IMR-90 (cell line): Measurements from ENCODE around the gene TRIM46. TPM values are rescaled to one million over a fixed set of nuclear protein-coding genes. Genes with fewer than 3 reads are reported as not detected.
"Not testable (repeated sequence)": the region's sequence is repeated elsewhere in the genome, so short reads cannot be mapped to it uniquely, and the experiment has no call there.

Experiments
- ATAC-seq: fragments of 200-7000 bp; cut with Tn5 transposase; 2 replicates; pipeline ENCODE4 v1.9.1; 2020; ENCODE audit warnings: low read depth, mild to moderate bottlenecking, moderate library complexity
- BruUV-seq: library from RNA; stranded (reverse); fragments of 400-500 nt; replicated peaks from 2 replicates; lab custom pipeline; 2021; lab: Mats Ljungman, UMichigan
- CTCF ChIA-PET: fragments of 300-600 bp; formaldehyde crosslinking; extraction: SDS; loops from one replicate; lab custom pipeline; 2021; ENCODE audit warnings: antibody characterized with exemption; lab: Yijun Ruan, JAX
- POLR2A ChIA-PET: fragments of 300-600 bp; sonication (Branson Sonifier 250); formaldehyde crosslinking; loops from one replicate; lab custom pipeline; 2022; ENCODE audit warnings: antibody characterized with exemption; ENCODE audit not compliant: unreplicated experiment; lab: Charles Lee
- DNase-seq: peaks from one replicate; pipeline ENCODE4 v3.0.0; 2013
- H2AFZ ChIP-seq: replicated peaks from 2 replicates; pipeline ENCODE3; 2013; ENCODE audit warnings: low read length, mild to moderate bottlenecking; ENCODE audit not compliant: poor library complexity
- H2AK5ac ChIP-seq: 2 replicates; pipeline ENCODE4 v1.6.1; 2013; ENCODE audit warnings: low read depth, low read length, inconsistent platforms
- H2AK9ac ChIP-seq: replicated peaks from 2 replicates; pipeline ENCODE3; 2013; ENCODE audit warnings: mild to moderate bottlenecking, low read depth, low read length, moderate library complexity; ENCODE audit not compliant: poor library complexity
- H2BK120ac ChIP-seq: 2 replicates; pipeline ENCODE4 v1.6.1; 2013; ENCODE audit warnings: low read depth, low read length, inconsistent platforms
- H2BK15ac ChIP-seq: 3 replicates; pipeline ENCODE4 v1.6.1; 2013; ENCODE audit warnings: low read depth, low read length, inconsistent platforms
- H2BK20ac ChIP-seq: 2 replicates; pipeline ENCODE4 v1.6.1; 2013; ENCODE audit warnings: low read depth, mild to moderate bottlenecking, inconsistent platforms, low read length, moderate library complexity
- H2BK5ac ChIP-seq: 2 replicates; pipeline ENCODE4 v1.6.1; 2013; ENCODE audit warnings: mild to moderate bottlenecking, low read depth, low read length, inconsistent platforms; ENCODE audit not compliant: poor library complexity, severe bottlenecking
- H3K14ac ChIP-seq: replicated peaks from 2 replicates; pipeline ENCODE4 v1.6.1; 2013; ENCODE audit warnings: low read depth, low read length, inconsistent platforms
- H3K18ac ChIP-seq: 2 replicates; pipeline ENCODE4 v1.6.1; 2013; ENCODE audit warnings: low read depth, low read length, control low read depth
- H3K23ac ChIP-seq: 2 replicates; pipeline ENCODE4 v1.6.1; 2013; ENCODE audit warnings: low read depth, low read length, inconsistent platforms
- H3K27ac ChIP-seq: 2 replicates; pipeline ENCODE4 v1.5.1; 2013; ENCODE audit warnings: mild to moderate bottlenecking, control low read depth, low read length; ENCODE audit not compliant: insufficient read depth
- H3K27me3 ChIP-seq: 2 replicates; pipeline ENCODE4 v1.6.1; 2013; ENCODE audit warnings: low read length; ENCODE audit not compliant: control insufficient read depth, insufficient read depth
- H3K36me3 ChIP-seq: 2 replicates; pipeline ENCODE4 v1.6.1; 2013; ENCODE audit warnings: low read length, mixed read lengths; ENCODE audit not compliant: control insufficient read depth, insufficient read depth
- H3K4ac ChIP-seq: 2 replicates; pipeline ENCODE4 v1.6.1; 2013; ENCODE audit warnings: low read depth, low read length, inconsistent platforms
- H3K4me1 ChIP-seq: 2 replicates; pipeline ENCODE4 v1.6.1; 2013; ENCODE audit warnings: low read length, mixed read lengths; ENCODE audit not compliant: control insufficient read depth, insufficient read depth
- H3K4me2 ChIP-seq: 2 replicates; pipeline ENCODE4 v1.6.1; 2013; ENCODE audit warnings: low read depth, mild to moderate bottlenecking, control low read depth, low read length, moderate library complexity
- H3K4me3 ChIP-seq: 2 replicates; pipeline ENCODE4 v1.5.1; 2013; ENCODE audit warnings: low read depth, mild to moderate bottlenecking, control low read depth, low read length, moderate library complexity; ENCODE audit not compliant: insufficient read depth
- H3K56ac ChIP-seq: 2 replicates; pipeline ENCODE4 v1.6.1; 2013; ENCODE audit warnings: low read length, inconsistent platforms; ENCODE audit not compliant: insufficient read depth; ENCODE audit errors: extremely low read depth
- H3K79me1 ChIP-seq, 2 experiments: 2 replicates each; pipeline ENCODE4 v1.6.1; 2013; ENCODE audit warnings: low read length in 2 of 2, inconsistent platforms in 1 of 2, low read depth in 1 of 2
- H3K9ac ChIP-seq: 2 replicates; pipeline ENCODE4 v1.6.1; 2013; ENCODE audit warnings: low read depth, low read length, control low read depth
- H3K9me1 ChIP-seq: 2 replicates; pipeline ENCODE4 v1.6.1; 2013; ENCODE audit warnings: low read length, inconsistent platforms; ENCODE audit not compliant: insufficient read depth
- H3K9me3 ChIP-seq: 2 replicates; pipeline ENCODE4 v1.6.1; 2013; ENCODE audit warnings: low read length; ENCODE audit not compliant: control insufficient read depth, insufficient read depth
- H4K20me1 ChIP-seq: 2 replicates; pipeline ENCODE4 v1.6.1; 2013; ENCODE audit warnings: low read length, inconsistent platforms; ENCODE audit not compliant: insufficient read depth
- H4K5ac ChIP-seq: 2 replicates; pipeline ENCODE4 v1.6.1; 2013; ENCODE audit warnings: mild to moderate bottlenecking, low read depth, low read length, control low read depth
- H4K8ac ChIP-seq, 2 experiments: 2 replicates each; pipeline ENCODE4 v1.6.1; 2013; ENCODE audit warnings: low read depth in 2 of 2, low read length in 2 of 2, control low read depth in 1 of 2, inconsistent platforms in 1 of 2
- H4K91ac ChIP-seq: 2 replicates; pipeline ENCODE4 v1.6.1; 2013; ENCODE audit warnings: low read depth, low read length, inconsistent platforms; ENCODE audit not compliant: insufficient read depth
- CTCF ChIP-seq: conservative IDR thresholded peaks from 2 replicates; pipeline ENCODE4 v1.5.1; 2012; ENCODE audit warnings: mild to moderate bottlenecking, low read depth, low read length, improper control_type of control experiment
- RFX5 ChIP-seq: IDR thresholded peaks from 2 replicates; pipeline ENCODE4 v1.8.0; 2012; ENCODE audit warnings: low read depth, mild to moderate bottlenecking, low read length, moderate library complexity
- WGBS, 2 experiments: methylation state at CpG; one replicate each; pipeline versions ENCODE4 v1.1.5 to v1.1.7; 2013; ENCODE audit warnings: missing lambda C conversion rate in 2 of 2; ENCODE audit not compliant: insufficient read length in 1 of 2; ENCODE audit errors: extremely low coverage in 2 of 2; 5-methylcytosine and 5-hydroxymethylcytosine counted together
- dilution Hi-C: fragments of 300-500 bp; cut with HindIII; formaldehyde crosslinking; loops from one replicate; pipeline ENCODE4 v1.14.3; 2018; ENCODE audit warnings: low sequenced_read_pairs; ENCODE audit not compliant: unreplicated experiment
- in situ Hi-C: fragments of 300-500 bp; cut with MboI; formaldehyde crosslinking; loops from 3 replicates; pipeline ENCODE4 v1.14.3; 2019; ENCODE audit warnings: low sequenced_read_pairs, inconsistent platforms, mixed read lengths
- intact Hi-C: fragments of 100-400 bp; cut with micrococcal nuclease; formaldehyde crosslinking; loops from 2 replicates; pipeline ENCODE4 v1.10.0; 2022
- polyA plus RNA-seq, 3 experiments: library from polyadenylated mRNA; depleted of rRNA; stranded (reverse); fragments of >200 nt; gene quantifications; 2 replicates each; pipeline ENCODE4 v1.2.3, GENCODE V29; 2012; ENCODE audit warnings: low replicate concordance in 1 of 3
- total RNA-seq: library from RNA; depleted of rRNA; stranded (reverse); fragments of >200 nt; gene quantifications from 2 replicates; pipeline ENCODE4 v1.2.3, GENCODE V29; 2012

TRIM46 gene
- total and polyA plus RNA-seq, 2 of the 4 experiments (the other 2 are of a cell fraction): 2.3 to 6.2 TPM

DNA sequence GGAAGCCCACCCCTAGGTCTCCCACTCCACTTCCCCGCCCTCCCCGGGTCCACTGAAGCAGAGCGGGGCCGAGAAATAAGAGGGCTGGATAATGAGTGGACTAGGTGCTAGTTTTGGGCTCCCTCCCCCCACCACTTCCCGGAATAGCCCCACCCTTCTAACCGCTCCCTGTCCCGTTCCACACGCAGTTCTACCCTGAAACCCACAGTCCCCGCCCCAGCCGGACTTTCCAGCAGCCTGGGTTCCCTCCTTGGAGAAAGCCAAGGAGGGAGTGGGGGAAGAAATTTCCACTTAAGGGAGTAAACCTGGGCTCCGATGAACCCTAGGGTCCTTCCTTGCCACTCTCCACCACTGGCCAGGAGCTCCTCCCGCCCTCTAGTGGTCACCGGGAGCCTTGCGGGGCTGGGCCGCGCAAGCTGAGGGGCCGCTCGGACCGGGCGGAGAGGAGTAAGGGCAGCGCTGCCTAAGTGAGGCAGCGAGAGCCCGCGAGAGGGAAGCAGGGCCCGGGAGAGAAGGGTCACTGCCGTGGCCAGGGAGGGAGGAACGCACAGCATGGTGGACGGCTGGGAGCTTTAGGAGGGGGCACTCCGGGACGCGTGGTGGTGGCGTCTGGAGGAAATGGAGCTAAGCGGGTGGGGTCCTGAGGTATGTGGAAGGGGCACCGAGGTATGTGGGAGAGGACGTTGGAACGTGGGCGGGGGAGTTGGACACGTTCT is 19.8 kb downstream of the TRIM46 start (continued):
- TF ChIP-seq CTCF (peak; percentile 96), RFX5 (no peak)

DNA sequence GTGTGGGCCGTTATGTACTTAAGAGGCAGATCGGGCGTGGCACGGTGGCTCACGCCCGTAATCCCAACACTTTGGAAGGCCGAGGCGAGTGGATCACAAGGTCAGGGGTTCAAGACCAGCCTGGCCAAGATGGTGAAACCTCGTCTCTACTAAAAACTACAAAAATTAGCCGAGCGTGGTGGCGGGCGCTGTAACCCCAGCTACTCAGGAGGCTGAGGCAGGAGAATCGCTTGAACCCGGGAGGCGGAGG is 20.3 kb downstream of the TRIM46 start:
- dilution Hi-C loops, BruUV-seq, H3K9me3 ChIP-seq, in situ Hi-C loops, ATAC-seq, H4K20me1 ChIP-seq, DNase-seq, H2BK20ac ChIP-seq, intact Hi-C loops, H3K27me3 ChIP-seq: not testable (repeated sequence)
- Histone ChIP-seq H2BK120ac (peak overlapping the region; percentile 29), H2BK5ac (peak overlapping the region; percentile 71), H3K23ac (peak overlapping the region; percentile 21; the same call in 1 of the 2 replicates), H2AK5ac (peak overlapping the region; percentile 86), H3K79me1 (peaks cover 13 to 30% of the 10 kb centered on the region in 2 experiments; a peak in 3 of 4 replicates), H2AFZ (peak overlapping the region; percentile 99), H3K27ac (peak overlapping the region; percentile 77), H3K9ac (peak overlapping the region; percentile 72), H3K56ac (peak overlapping the region; percentile 62; the same call in 1 of the 2 replicates), H4K8ac (peak overlapping the region; percentile 86 to 100), H3K4me1 (peaks cover 17% of the 10 kb centered on the region), H2BK15ac (0 out of 3 replicates have a peak overlapping the region, but pooled peaks have one; percentile 39), H3K4me2 (peak overlapping the region; percentile 78), H3K4me3 (peak overlapping the region; percentile 43), H4K91ac (peak overlapping the region; percentile 98), H4K5ac (peak overlapping the region; percentile 77), H3K9me1 (peaks cover 19% of the 10 kb centered on the region), H3K14ac (peak overlapping the region; percentile 44), H3K36me3 (peaks cover 15% of the 10 kb centered on the region), H3K18ac (peak overlapping the region; percentile 47; the same call in 1 of the 2 replicates), H3K4ac (peak overlapping the region; percentile 97), H2AK9ac (peak overlapping the region; percentile 97)
- CTCF ChIA-PET: interaction anchor here (0.5 to 2.1 kb wide), 10 partner anchors 9 to 581 kb away, joined by 4 to 19 read pairs (median 5); partner anchors contain the start of gene KRTCAP2
- POLR2A ChIA-PET: interaction anchor here (1.0 to 1.3 kb wide), 2 partner anchors 16 to 21 kb away, joined by 4 read pairs; partner anchors contain the start of gene KRTCAP2
- whole genome bisulfite sequencing, 2 experiments: 5% methylated on average over 8 of the region's 16 CpGs; no CpG with 5 or more reads in 1 of the 2 experiments
